SH-SY5Y (cell line): ENCODE measurements around the gene DPH3.

Source experiments
- GATA2 ChIP-seq: IDR thresholded peaks from 2 replicates; pipeline ENCODE4 v1.6.1; 2011; ENCODE audit warnings: mild to moderate bottlenecking, low read depth, low read length
- GATA3 ChIP-seq: IDR thresholded peaks from 2 replicates; pipeline ENCODE4 v1.6.1; 2011; ENCODE audit warnings: low read depth, mild to moderate bottlenecking, low read length, moderate library complexity

DPH3 gene

GRCh38 chr3:16211176-16211904 lies 53.4 kb downstream of the DPH3 start:
- TF ChIP-seq GATA2 (no peak), GATA3 (no peak)
